Mesenchymal stem cell (in vitro differentiated cells and primary cell): ENCODE results near the gene ATP7B. TPM values are rescaled to one million over a fixed set of nuclear protein-coding genes. Genes with fewer than 3 reads are reported as not detected.

Source experiments
- DNase-seq: peaks from one replicate; pipeline ENCODE4 v3.0.0-alpha.2; 2013
- H2AFZ ChIP-seq: one replicate; pipeline ENCODE4 v1.6.1; 2013; ENCODE audit warnings: low read depth, mild to moderate bottlenecking, control low read depth, inconsistent platforms, low read length, moderate library complexity
- H2AK5ac ChIP-seq: 2 replicates; pipeline ENCODE4 v1.6.1; 2013; ENCODE audit warnings: low read length, moderate library complexity, mild to moderate bottlenecking, inconsistent platforms; ENCODE audit not compliant: severe bottlenecking
- H2BK120ac ChIP-seq: one replicate; pipeline ENCODE4 v1.6.1; 2013; ENCODE audit warnings: low read depth, mild to moderate bottlenecking, inconsistent platforms, low read length, moderate library complexity
- H2BK12ac ChIP-seq, 2 experiments: one replicate each; pipeline ENCODE4 v1.6.1; 2013; ENCODE audit warnings: inconsistent platforms in 2 of 2, low read length in 2 of 2, mild to moderate bottlenecking in 2 of 2, moderate library complexity in 2 of 2, control low read depth in 1 of 2
- H2BK15ac ChIP-seq: one replicate; pipeline ENCODE4 v1.6.1; 2013; ENCODE audit warnings: mild to moderate bottlenecking, low read depth, inconsistent platforms; ENCODE audit not compliant: poor library complexity, severe bottlenecking
- H2BK5ac ChIP-seq: 2 replicates; pipeline ENCODE4 v1.6.1; 2013; ENCODE audit warnings: low read depth, mild to moderate bottlenecking, low read length, control low read depth, inconsistent platforms; ENCODE audit not compliant: poor library complexity, severe bottlenecking
- H3K14ac ChIP-seq, 2 experiments: one replicate each; pipeline ENCODE4 v1.6.1; 2013; ENCODE audit warnings: inconsistent platforms in 2 of 2, low read length in 2 of 2, control low read depth in 1 of 2, mild to moderate bottlenecking in 1 of 2, moderate library complexity in 1 of 2
- H3K18ac ChIP-seq, 2 experiments: one replicate each; pipeline ENCODE4 v1.6.1; 2013; ENCODE audit warnings: inconsistent platforms in 2 of 2, low read length in 2 of 2, control low read depth in 1 of 2, low read depth in 1 of 2, mild to moderate bottlenecking in 1 of 2
- H3K23ac ChIP-seq, 2 experiments: one replicate each; pipeline ENCODE4 v1.6.1; 2013; ENCODE audit warnings: inconsistent platforms in 2 of 2, low read length in 2 of 2, mild to moderate bottlenecking in 2 of 2, moderate library complexity in 2 of 2, control low read depth in 1 of 2
- H3K27ac ChIP-seq: 2 replicates; pipeline ENCODE4 v1.5.1; 2013; ENCODE audit warnings: mild to moderate bottlenecking, moderate library complexity, low read length, control low read depth, inconsistent platforms; ENCODE audit not compliant: poor library complexity, severe bottlenecking
- H3K27me3 ChIP-seq, 2 experiments: 2 replicates each; pipeline versions ENCODE4 v1.6.1 to v1.7.0; 2013; ENCODE audit warnings: low read length in 2 of 2, mild to moderate bottlenecking in 2 of 2, moderate library complexity in 2 of 2, control low read depth in 1 of 2, inconsistent platforms in 1 of 2; ENCODE audit not compliant: control insufficient read depth in 1 of 2, insufficient read depth in 1 of 2
- H3K36me3 ChIP-seq, 2 experiments: 2 replicates each; pipeline versions ENCODE4 v1.6.1 to v1.7.0; 2013; ENCODE audit warnings: low read length in 2 of 2, control low read depth in 1 of 2, inconsistent platforms in 1 of 2, low read depth in 1 of 2, mild to moderate bottlenecking in 1 of 2; ENCODE audit not compliant: insufficient read depth in 2 of 2, control insufficient read depth in 1 of 2
- H3K4ac ChIP-seq, 2 experiments: one replicate each; pipeline ENCODE4 v1.6.1; 2013; ENCODE audit warnings: inconsistent platforms in 2 of 2, low read length in 2 of 2, mild to moderate bottlenecking in 2 of 2, moderate library complexity in 2 of 2, control low read depth in 1 of 2, low read depth in 1 of 2
- H3K4me1 ChIP-seq: 2 replicates; pipeline ENCODE4 v1.6.1; 2013; ENCODE audit warnings: low read depth, low read length, control low read depth; ENCODE audit not compliant: control insufficient read depth, insufficient read depth
- H3K4me2 ChIP-seq: 2 replicates; pipeline ENCODE4 v1.6.1; 2013; ENCODE audit warnings: low read length, mild to moderate bottlenecking, inconsistent platforms; ENCODE audit not compliant: poor library complexity, severe bottlenecking
- H3K4me3 ChIP-seq, 2 experiments: 2 replicates each; pipeline versions ENCODE4 v1.5.1 to v1.7.0; 2013; ENCODE audit warnings: low read length in 2 of 2, mild to moderate bottlenecking in 2 of 2, control low read depth in 1 of 2, low read depth in 1 of 2; ENCODE audit not compliant: insufficient read depth in 1 of 2
- H3K79me1 ChIP-seq: replicated peaks from 2 replicates; pipeline ENCODE4 v1.6.1; 2013; ENCODE audit warnings: mild to moderate bottlenecking, control low read depth, low read length, inconsistent platforms; ENCODE audit not compliant: poor library complexity, severe bottlenecking
- H3K9ac ChIP-seq: 2 replicates; pipeline ENCODE4 v1.7.0; 2013; ENCODE audit warnings: mild to moderate bottlenecking, low read length, moderate library complexity
- H3K9me3 ChIP-seq: 2 replicates; pipeline ENCODE4 v1.7.0; 2013; ENCODE audit warnings: mild to moderate bottlenecking, low read length; ENCODE audit not compliant: control insufficient read depth
- H4K8ac ChIP-seq: one replicate; pipeline ENCODE4 v1.6.1; 2013; ENCODE audit warnings: inconsistent platforms, mild to moderate bottlenecking, low read length, moderate library complexity
- H4K91ac ChIP-seq: one replicate; pipeline ENCODE4 v1.6.1; 2013; ENCODE audit warnings: mild to moderate bottlenecking, low read length, inconsistent platforms
- WGBS: methylation state at CpG from one replicate; pipeline ENCODE4 v1.1.7; 2013; ENCODE audit warnings: mixed read lengths; 5-methylcytosine and 5-hydroxymethylcytosine counted together
- polyA plus RNA-seq, 2 experiments: library from polyadenylated mRNA; stranded (reverse); fragments of 200-250 nt; gene quantifications; one replicate each; pipeline ENCODE4 v1.2.3, GENCODE V29; 2013

The ATP7B gene
- polyA plus RNA-seq (2013, experiment 1 of 2): 3.5 TPM
- polyA plus RNA-seq (2013, experiment 2 of 2): 3.5 TPM

GRCh38 chr13:52010890-52011631, at the start of gene ATP7B:
ATP7B (minus strand) TSS chr13:52011450; CDS start chr13:52011337, 113 bp downstream.
- peak within 1 kb of the TSS; percentile 51 for H2BK120ac ChIP-seq

GRCh38 chr13:52053460-52053859, 42.2 kb upstream of the ATP7B start:
- H3K27ac ChIP-seq: no peak overlapping the region
- H2AK5ac ChIP-seq: no peak overlapping the region
- H2BK5ac ChIP-seq: no peak overlapping the region
- WGBS: 29% methylated on average over 4 of the region's 4 CpGs
- H3K14ac ChIP-seq: no peak overlapping the region
- peak; percentile 6 for DNase-seq
- H3K4me1 ChIP-seq: no peaks in the 10 kb centered on the region
- no peak overlapping the region for H2BK12ac ChIP-seq
- no peak overlapping the region for H2AFZ ChIP-seq
- no peaks in the 10 kb centered on the region for H3K27me3 ChIP-seq
- H3K9me3 ChIP-seq: peaks cover 2% of the 10 kb centered on the region
- H3K9ac ChIP-seq: no peak overlapping the region
- H3K4me3 ChIP-seq: no peak overlapping the region
- no peaks in the 10 kb centered on the region for H3K36me3 ChIP-seq
- no peak overlapping the region for H4K8ac ChIP-seq
- H3K4ac ChIP-seq: no peak overlapping the region
- H3K23ac ChIP-seq: no peak overlapping the region
- no peaks in the 10 kb centered on the region for H3K79me1 ChIP-seq
- no peak overlapping the region for H4K91ac ChIP-seq
- no peak overlapping the region for H2BK15ac ChIP-seq
- H3K18ac ChIP-seq: no peak overlapping the region
- no peak overlapping the region for H3K4me2 ChIP-seq
- no peak overlapping the region for H2BK120ac ChIP-seq

More at GRCh38 chr13:52010890-52011631, at the start of gene ATP7B:
- Histone ChIP-seq H3K14ac (peak within 1 kb of the TSS in 1 of 2 experiments; percentile 78), H2AFZ (peak within 1 kb of the TSS; percentile 21), H2BK15ac (no peak within 1 kb of the TSS), H3K4me3 (peak within 1 kb of the TSS; percentile 86 to 97), H3K18ac (peak within 1 kb of the TSS; percentile 58 to 86), H4K91ac (peak within 1 kb of the TSS; percentile 47), H3K23ac (peak within 1 kb of the TSS in 1 of 2 experiments; percentile 89), H3K27me3 (peaks cover 8 to 34% of the 10 kb centered on the region in 2 experiments), H3K4me1 (peaks cover 4% of the 10 kb centered on the region), H3K9me3 (no peaks in the 10 kb centered on the region), H3K79me1 (peaks cover 18% of the 10 kb centered on the region), H2BK12ac (peak within 1 kb of the TSS in 1 of 2 experiments; percentile 2), H3K27ac (peak within 1 kb of the TSS; percentile 4), H3K9ac (peak within 1 kb of the TSS; percentile 95), H4K8ac (peak within 1 kb of the TSS; percentile 29), H3K36me3 (no peaks in the 10 kb centered on the region), H3K4me2 (peak within 1 kb of the TSS; percentile 93), H2AK5ac (no peak within 1 kb of the TSS), H2BK5ac (no peak within 1 kb of the TSS), H3K4ac (peak within 1 kb of the TSS in 1 of 2 experiments; percentile 50)
- DNase-seq: peak; percentile 41
- 4% methylated on average over 45 of the region's 46 CpGs for WGBS

- H3K79me1 ChIP-seq: no peaks in the 10 kb centered on the region
- H3K9me3 ChIP-seq: peaks cover 2% of the 10 kb centered on the region
- no peak for DNase-seq
- H3K14ac ChIP-seq: no peak overlapping the region
- H2BK120ac ChIP-seq: no peak overlapping the region
- H3K23ac ChIP-seq: no peak overlapping the region
- H3K18ac ChIP-seq: no peak overlapping the region
- no peaks in the 10 kb centered on the region for H3K36me3 ChIP-seq
- WGBS: 82% methylated on average over 7 of the region's 7 CpGs
- H3K4ac ChIP-seq: no peak overlapping the region
- H3K27ac ChIP-seq: no peak overlapping the region
- no peak overlapping the region for H3K4me3 ChIP-seq
- H2AK5ac ChIP-seq: no peak overlapping the region
- H3K4me1 ChIP-seq: no peaks in the 10 kb centered on the region
- no peak overlapping the region for H2BK12ac ChIP-seq
- H2AFZ ChIP-seq: no peak overlapping the region
- no peak overlapping the region for H2BK5ac ChIP-seq
- no peak overlapping the region for H4K8ac ChIP-seq
- H3K4me2 ChIP-seq: no peak overlapping the region
- no peaks in the 10 kb centered on the region for H3K27me3 ChIP-seq
- no peak overlapping the region for H2BK15ac ChIP-seq
- H4K91ac ChIP-seq: no peak overlapping the region
- H3K9ac ChIP-seq: no peak overlapping the region
Measured at GRCh38 chr13:52051400-52051799, 40.1 kb upstream of the ATP7B start.

GRCh38 chr13:52048516-52048915, 37.3 kb upstream of the ATP7B start:
- WGBS: 82% methylated on average over 2 of the region's 2 CpGs
- no peak overlapping the region for H3K23ac ChIP-seq
- no peak overlapping the region for H3K9ac ChIP-seq

More at GRCh38 chr13:52048516-52048915, 37.3 kb upstream of the ATP7B start:
- Histone ChIP-seq H3K27ac (no peak overlapping the region), H3K9me3 (peaks cover 2% of the 10 kb centered on the region), H3K79me1 (no peaks in the 10 kb centered on the region), H3K14ac (no peak overlapping the region), H3K4me1 (no peaks in the 10 kb centered on the region), H2BK12ac (no peak overlapping the region), H2AK5ac (no peak overlapping the region), H2AFZ (no peak overlapping the region), H4K91ac (no peak overlapping the region), H2BK120ac (no peak overlapping the region), H3K27me3 (no peaks in the 10 kb centered on the region), H3K36me3 (no peaks in the 10 kb centered on the region), H4K8ac (no peak overlapping the region), H2BK15ac (no peak overlapping the region), H3K4me3 (no peak overlapping the region), H3K18ac (no peak overlapping the region), H3K4me2 (no peak overlapping the region), H2BK5ac (no peak overlapping the region), H3K4ac (no peak overlapping the region)
- no peak for DNase-seq
